GM13977 (cell line): Measurements from ENCODE around the gene FKBP2.

Source experiments
- DNase-seq: peaks from one replicate; pipeline ENCODE4 v3.0.0; 2012; ENCODE audit warnings: low spot score
- in situ Hi-C: fragments of 300-500 bp; cut with MboI; formaldehyde crosslinking; loops from one replicate; pipeline ENCODE4 v1.12.0; 2022; ENCODE audit warnings: low sequenced_read_pairs, low pct_unique_long_range_greater_than_20kb, mixed read lengths, inconsistent platforms; ENCODE audit not compliant: unreplicated experiment
- TF ChIP-seq, protein P1 (sequence below): IDR thresholded peaks from 2 replicates; pipeline ENCODE4 v1.5.1; 2012; ENCODE audit warnings: mild to moderate bottlenecking, control low read depth; ENCODE audit not compliant: insufficient read depth; ENCODE audit errors: extremely low read depth, missing control alignments

The FKBP2 gene

DNA sequence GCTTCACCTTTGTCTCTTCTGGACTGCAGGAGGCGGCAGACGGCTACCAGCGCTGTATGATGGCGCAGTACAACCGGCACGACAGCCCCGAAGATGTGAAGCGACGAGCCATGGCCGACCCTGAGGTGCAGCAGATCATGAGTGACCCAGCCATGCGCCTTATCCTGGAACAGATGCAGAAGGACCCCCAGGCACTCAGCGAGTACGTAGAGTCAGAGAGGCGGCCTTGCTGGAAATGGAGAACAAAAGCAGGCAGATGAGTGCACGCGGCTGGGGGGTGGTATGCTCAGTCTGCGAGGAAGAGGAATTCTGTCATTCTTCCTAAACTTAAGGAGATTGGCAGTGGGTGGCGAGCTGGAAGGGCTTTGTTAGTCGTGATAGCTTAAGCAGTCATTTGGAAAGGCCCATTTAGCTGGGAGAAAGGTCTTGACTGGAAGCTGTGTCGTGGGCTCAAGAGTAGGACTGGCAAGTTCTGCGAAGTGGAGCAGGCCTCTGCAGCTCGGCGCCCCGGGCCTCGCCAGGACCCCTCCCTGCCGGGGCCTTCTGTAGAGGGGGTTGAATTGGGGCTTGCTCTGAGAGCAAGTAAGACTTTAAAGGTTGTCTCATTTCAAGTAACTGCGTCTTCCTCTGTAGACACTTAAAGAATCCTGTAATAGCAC lies 37.3 kb upstream of the FKBP2 start:
- in situ Hi-C loops = no loop called here
- TF ChIP-seq, protein P1, sequence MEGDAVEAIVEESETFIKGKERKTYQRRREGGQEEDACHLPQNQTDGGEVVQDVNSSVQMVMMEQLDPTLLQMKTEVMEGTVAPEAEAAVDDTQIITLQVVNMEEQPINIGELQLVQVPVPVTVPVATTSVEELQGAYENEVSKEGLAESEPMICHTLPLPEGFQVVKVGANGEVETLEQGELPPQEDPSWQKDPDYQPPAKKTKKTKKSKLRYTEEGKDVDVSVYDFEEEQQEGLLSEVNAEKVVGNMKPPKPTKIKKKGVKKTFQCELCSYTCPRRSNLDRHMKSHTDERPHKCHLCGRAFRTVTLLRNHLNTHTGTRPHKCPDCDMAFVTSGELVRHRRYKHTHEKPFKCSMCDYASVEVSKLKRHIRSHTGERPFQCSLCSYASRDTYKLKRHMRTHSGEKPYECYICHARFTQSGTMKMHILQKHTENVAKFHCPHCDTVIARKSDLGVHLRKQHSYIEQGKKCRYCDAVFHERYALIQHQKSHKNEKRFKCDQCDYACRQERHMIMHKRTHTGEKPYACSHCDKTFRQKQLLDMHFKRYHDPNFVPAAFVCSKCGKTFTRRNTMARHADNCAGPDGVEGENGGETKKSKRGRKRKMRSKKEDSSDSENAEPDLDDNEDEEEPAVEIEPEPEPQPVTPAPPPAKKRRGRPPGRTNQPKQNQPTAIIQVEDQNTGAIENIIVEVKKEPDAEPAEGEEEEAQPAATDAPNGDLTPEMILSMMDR = no peak
- no peak for DNase-seq

DNA sequence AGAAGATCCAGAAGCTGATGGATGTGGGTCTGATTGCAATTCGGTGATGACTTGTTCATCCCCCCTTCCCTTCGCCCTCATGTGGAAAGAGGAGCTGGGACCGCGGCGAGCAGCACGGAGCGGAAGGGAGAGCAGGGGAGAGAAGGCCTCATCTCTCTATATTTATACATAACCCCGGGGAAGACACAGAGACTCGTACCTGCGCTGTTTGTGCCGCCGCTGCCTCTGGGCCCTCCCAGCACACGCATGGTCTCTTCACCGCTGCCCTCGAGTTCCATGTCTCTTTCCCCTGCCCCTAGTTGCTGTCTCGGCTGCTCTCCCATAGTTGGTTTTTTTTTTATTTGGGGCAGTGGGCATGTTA lies 36.8 kb upstream of the FKBP2 start:
- in situ Hi-C loops = no loop called here
- no peak for DNase-seq
- TF ChIP-seq, protein P1 = no peak

DNA sequence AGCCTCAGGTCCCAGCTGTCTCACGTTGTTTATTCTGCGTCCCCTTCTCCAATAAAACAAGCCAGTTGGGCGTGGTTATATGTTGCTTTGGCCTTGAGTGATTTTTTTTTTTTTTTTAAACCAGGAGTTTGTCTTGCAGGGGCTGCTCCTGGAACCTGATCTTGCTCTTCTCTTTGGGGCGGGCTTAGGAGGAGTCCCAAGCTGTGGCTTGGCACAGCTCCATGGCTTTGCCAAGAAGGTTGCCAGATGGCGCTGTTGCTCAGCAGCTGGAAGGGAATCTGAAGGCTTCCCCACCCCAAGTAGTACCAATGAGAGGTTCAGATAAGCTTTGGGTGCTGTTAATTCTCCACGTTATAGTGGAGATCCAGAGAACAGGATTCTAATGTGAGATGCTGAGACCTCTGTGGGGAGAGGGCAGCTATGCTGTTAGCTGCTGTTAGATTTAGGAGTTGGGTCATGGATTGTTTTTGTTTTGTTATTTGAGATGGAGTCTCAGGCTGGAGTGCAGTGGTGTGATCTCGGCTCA lies 36.4 kb upstream of the FKBP2 start:
- TF ChIP-seq, protein P1 = peak; percentile 73
- DNase-seq = peak; percentile 79
- in situ Hi-C loops = no loop called here

DNA sequence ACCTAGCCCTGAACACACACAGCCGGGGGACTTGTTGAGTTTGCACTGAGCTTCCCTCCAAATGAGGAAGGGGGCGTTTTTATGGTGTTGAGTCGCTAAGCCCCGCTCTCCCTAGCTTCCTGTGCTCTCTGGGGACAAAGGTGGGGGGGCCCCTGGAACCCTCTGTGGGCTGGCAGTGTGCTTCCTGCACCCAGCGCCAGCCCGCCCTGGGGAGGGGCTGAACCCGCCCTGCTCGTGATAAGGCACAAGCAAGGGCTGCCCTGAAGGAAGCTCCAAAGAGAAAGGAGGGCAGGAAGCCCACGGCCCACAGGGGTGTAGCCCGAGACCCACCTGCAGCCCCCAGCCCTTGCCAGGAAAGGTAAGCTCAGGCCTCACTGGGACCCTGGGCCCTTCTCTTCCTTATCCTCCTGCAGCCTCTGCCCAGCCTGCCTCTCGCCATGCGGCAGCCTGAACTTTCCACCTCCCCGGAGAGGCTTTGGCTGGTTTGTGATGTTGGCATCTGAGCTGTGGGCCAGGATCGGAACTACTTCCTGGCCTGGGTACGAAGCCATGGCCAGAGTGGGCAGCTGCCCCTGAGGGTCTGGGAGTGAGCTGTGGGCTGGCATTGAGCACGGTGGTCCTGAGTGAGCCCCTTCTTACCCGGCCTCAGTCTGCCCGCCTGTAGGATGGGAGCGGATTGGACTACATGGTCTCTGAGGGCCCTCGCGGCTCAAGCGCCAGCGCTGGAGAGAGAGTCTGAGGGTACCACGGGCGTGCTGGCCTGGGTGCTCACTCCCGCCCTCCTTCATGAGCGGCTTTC lies 34.2 kb upstream of the FKBP2 start, which contains the start of gene FERMT3:
Gene FERMT3, plus strand, starts transcription at position 265 of the 799 bp plus-strand sequence. CDS start 644 bp downstream, outside the sequence.
- in situ Hi-C loops = no loop called here
- TF ChIP-seq, protein P1 = no peak
- peak; percentile 69 for DNase-seq

DNA sequence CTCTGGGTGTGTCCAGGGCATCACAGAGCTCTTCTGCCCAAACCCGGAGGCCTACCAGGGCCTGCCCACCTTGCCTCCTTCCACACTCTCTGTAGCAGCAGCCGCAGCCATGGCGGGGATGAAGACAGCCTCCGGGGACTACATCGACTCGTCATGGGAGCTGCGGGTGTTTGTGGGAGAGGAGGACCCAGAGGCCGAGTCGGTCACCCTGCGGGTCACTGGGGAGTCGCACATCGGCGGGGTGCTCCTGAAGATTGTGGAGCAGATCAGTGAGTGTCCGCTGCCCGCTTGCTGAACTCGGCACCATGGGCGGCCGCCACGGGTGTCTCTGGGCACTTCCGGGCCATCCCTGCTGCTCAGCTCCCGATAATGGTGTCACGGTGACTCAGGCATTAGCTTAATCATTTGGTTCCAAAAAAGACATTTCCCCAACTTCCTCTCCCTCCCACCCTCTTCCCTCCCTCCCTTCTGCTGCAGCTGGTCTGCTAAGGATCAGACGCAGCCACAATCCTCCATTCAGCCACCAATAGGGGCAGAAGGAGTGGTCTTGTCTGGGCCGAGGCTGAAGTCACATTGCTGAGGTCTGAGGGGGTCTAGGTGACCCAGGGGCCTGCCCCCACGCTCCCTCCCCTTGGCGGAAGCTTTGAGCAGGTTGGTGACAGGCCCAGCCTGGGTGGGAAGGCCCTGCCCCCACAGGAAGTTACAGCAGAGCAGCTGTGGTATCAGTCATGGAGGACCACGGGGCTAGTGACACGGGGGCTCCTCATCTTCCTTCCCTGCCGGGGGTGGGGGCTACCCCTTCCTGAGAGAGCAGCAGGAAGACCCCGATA lies 33.4 kb upstream of the FKBP2 start:
- DNase-seq = peak; percentile 93
- in situ Hi-C loops = no loop called here
- TF ChIP-seq, protein P1 = no peak

DNA sequence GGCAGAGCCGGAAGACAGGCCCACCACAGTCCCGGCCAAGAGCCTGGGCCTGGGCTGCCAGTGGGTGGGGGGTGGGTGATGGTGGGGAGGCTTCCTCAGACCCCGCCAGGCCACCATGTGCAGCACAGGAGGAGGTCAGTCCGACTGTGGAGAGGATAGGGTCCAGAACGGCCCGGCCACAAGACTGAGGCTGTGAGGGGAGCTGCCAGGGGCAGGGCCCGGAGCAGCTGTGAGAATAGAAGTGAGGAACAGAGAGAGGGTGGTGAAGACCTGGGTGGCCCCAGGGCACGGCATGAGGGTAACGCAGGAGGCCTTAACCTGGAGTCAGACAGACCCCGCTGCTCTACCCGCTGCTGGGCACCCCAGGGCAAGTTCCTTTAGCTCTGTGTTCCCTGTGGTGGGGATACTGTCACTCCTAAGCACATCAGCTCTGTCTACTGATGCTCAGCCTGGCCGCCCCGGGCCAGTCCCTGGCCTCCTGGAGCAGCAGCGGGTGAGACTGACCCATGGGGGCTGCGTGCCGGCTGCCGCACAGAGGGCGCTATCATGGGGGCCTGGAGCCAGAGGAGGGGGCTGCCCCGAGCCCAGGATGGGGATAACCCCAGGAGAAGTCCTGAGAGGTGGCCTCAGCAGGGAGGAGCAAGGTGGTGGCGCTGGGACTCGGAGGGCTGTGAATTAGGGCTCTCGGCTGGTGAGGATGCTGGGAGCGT lies 32.7 kb upstream of the FKBP2 start:
- no peak for DNase-seq
- in situ Hi-C loops = no loop called here

More for the DNA sequence above, 32.7 kb upstream of the FKBP2 start:
- TF ChIP-seq, protein P1 = no peak
